HL-60 (cell line): ENCODE results near the gene MIOX.

Experiments
- DNase-seq, 2 experiments: peaks; one replicate each; pipeline ENCODE4 v3.0.0-alpha.2; 2010 to 2020; ENCODE audit warnings: low read depth in 1 of 2, low spot score in 1 of 2
- H3K27ac ChIP-seq: fragments of 250-450 bp; sonication (Bioruptor Pico); replicated peaks from 2 replicates; pipeline ENCODE4 v1.5.1; 2020; ENCODE audit warnings: mild to moderate bottlenecking, moderate library complexity
- H3K27me3 ChIP-seq: fragments of 250-450 bp; sonication (Bioruptor Pico); 2 replicates; pipeline ENCODE4 v1.5.1; 2021; ENCODE audit warnings: mild to moderate bottlenecking, moderate library complexity; ENCODE audit not compliant: insufficient read depth, poor library complexity, severe bottlenecking
- H3K4me3 ChIP-seq: replicated peaks from 2 replicates; pipeline ENCODE4 v1.5.1; 2011; ENCODE audit warnings: mild to moderate bottlenecking, control low read depth, low read length; ENCODE audit not compliant: insufficient read depth
- CTCF ChIP-seq: IDR thresholded peaks from one replicate; pipeline ENCODE4 v1.5.1; 2011; ENCODE audit warnings: low read length, control low read depth, inconsistent platforms; ENCODE audit not compliant: insufficient read depth
- GABPA ChIP-seq: IDR thresholded peaks from 2 replicates; pipeline ENCODE4 v1.6.1; 2012; ENCODE audit warnings: low read depth
- POLR2AphosphoS5 ChIP-seq: IDR thresholded peaks from 2 replicates; pipeline ENCODE4 v1.6.1; 2012; ENCODE audit warnings: low read depth
- SPI1 ChIP-seq: IDR thresholded peaks from 2 replicates; pipeline ENCODE4 v1.6.1; 2012; ENCODE audit warnings: low read depth, mild to moderate bottlenecking, borderline replicate concordance
- TF ChIP-seq, protein P1 (sequence below): IDR thresholded peaks from 2 replicates; pipeline ENCODE4 v1.6.1; 2012; ENCODE audit warnings: low read depth; ENCODE audit not compliant: insufficient replicate concordance

The MIOX gene

DNA sequence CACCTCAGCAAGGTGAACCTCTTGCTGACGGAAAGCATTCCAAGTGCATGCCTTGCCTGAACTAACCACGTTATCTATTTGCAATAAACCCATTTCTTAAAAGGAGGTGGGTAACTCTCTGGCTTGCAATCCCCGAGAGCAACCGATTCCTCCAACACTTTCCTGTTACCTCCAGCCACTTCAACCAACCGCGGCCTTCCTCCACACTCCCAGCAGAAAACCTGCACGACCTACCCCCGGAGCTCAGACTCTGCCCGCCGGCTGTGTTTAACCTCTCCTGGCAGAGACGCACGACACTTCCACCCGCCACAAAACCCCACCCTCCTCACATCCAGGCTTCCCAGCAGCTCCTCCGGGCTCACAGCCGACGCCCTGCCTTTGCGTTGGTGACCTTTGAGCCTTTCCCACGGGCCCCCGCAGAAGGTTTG lies 38.0 kb downstream of the MIOX start:
- Histone ChIP-seq H3K27ac (peak overlapping the region; percentile 91), H3K27me3 (no peaks in the 10 kb centered on the region), H3K4me3 (peak overlapping the region; percentile 70)
- TF ChIP-seq GABPA (no peak), SPI1 (no peak), CTCF (no peak), POLR2AphosphoS5 (no peak; the same call in 1 of the 2 replicates)
- TF ChIP-seq, protein P1, sequence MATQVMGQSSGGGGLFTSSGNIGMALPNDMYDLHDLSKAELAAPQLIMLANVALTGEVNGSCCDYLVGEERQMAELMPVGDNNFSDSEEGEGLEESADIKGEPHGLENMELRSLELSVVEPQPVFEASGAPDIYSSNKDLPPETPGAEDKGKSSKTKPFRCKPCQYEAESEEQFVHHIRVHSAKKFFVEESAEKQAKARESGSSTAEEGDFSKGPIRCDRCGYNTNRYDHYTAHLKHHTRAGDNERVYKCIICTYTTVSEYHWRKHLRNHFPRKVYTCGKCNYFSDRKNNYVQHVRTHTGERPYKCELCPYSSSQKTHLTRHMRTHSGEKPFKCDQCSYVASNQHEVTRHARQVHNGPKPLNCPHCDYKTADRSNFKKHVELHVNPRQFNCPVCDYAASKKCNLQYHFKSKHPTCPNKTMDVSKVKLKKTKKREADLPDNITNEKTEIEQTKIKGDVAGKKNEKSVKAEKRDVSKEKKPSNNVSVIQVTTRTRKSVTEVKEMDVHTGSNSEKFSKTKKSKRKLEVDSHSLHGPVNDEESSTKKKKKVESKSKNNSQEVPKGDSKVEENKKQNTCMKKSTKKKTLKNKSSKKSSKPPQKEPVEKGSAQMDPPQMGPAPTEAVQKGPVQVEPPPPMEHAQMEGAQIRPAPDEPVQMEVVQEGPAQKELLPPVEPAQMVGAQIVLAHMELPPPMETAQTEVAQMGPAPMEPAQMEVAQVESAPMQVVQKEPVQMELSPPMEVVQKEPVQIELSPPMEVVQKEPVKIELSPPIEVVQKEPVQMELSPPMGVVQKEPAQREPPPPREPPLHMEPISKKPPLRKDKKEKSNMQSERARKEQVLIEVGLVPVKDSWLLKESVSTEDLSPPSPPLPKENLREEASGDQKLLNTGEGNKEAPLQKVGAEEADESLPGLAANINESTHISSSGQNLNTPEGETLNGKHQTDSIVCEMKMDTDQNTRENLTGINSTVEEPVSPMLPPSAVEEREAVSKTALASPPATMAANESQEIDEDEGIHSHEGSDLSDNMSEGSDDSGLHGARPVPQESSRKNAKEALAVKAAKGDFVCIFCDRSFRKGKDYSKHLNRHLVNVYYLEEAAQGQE: no peak
- peak in 1 of 2 experiments; percentile 43 for DNase-seq

- peak within 1 kb of the TSS; percentile 70 for H3K4me3 ChIP-seq
- peak; percentile 93 to 96 for DNase-seq
- peak; percentile 10; the same call in 1 of the 2 replicates for TF ChIP-seq SPI1
- TF ChIP-seq GABPA: no peak
- TF ChIP-seq CTCF: peak; percentile 1
- TF ChIP-seq, protein P1: no peak
- peak; percentile 72; the same call in 1 of the 2 replicates for TF ChIP-seq POLR2AphosphoS5
- H3K27ac ChIP-seq: peak within 1 kb of the TSS; percentile 91
- no peaks in the 10 kb centered on the region for H3K27me3 ChIP-seq
Measured at GRCh38 chr22:50525104-50525857, 38.6 kb downstream of the MIOX start, which contains the start of gene SCO2. SCO2 (minus strand) TSS chr22:50525598; CDS start chr22:50524411, 1,187 bp downstream.

DNA sequence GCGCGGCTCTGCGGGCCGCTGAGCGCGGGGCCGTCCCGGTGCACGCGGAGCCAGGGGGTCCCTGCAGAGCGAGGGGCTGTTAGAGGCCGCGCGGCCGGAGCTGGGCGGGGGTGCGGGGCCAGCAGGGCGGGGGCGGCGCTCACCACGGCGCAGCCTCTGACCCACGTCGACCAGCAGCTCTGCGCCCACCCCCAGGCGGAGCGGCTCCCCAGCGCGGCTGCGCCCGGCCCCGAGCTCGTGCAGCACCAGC lies 39.1 kb downstream of the MIOX start:
- H3K27me3 ChIP-seq: no peaks in the 10 kb centered on the region
- peak overlapping the region; percentile 91 for H3K27ac ChIP-seq
- no peak for DNase-seq
- TF ChIP-seq POLR2AphosphoS5 (no peak), SPI1 (no peak)
- TF ChIP-seq, protein P1: no peak
- H3K4me3 ChIP-seq: peak overlapping the region; percentile 70
